GM18951 (cell line): Measurements from ENCODE around the gene VPS35L.

Experiments used
- POLR2A ChIP-seq: IDR thresholded peaks from 4 replicates; pipeline ENCODE4 v1.6.1; 2011; ENCODE audit warnings: mild to moderate bottlenecking; ENCODE audit not compliant: insufficient read length, insufficient read depth; ENCODE audit errors: extremely low read depth
- in situ Hi-C: fragments of 300-500 bp; cut with MboI; formaldehyde crosslinking; loops from one replicate; pipeline ENCODE4 v1.12.0; 2022; ENCODE audit warnings: low sequenced_read_pairs, mixed read lengths, inconsistent platforms; ENCODE audit not compliant: unreplicated experiment

VPS35L gene

DNA sequence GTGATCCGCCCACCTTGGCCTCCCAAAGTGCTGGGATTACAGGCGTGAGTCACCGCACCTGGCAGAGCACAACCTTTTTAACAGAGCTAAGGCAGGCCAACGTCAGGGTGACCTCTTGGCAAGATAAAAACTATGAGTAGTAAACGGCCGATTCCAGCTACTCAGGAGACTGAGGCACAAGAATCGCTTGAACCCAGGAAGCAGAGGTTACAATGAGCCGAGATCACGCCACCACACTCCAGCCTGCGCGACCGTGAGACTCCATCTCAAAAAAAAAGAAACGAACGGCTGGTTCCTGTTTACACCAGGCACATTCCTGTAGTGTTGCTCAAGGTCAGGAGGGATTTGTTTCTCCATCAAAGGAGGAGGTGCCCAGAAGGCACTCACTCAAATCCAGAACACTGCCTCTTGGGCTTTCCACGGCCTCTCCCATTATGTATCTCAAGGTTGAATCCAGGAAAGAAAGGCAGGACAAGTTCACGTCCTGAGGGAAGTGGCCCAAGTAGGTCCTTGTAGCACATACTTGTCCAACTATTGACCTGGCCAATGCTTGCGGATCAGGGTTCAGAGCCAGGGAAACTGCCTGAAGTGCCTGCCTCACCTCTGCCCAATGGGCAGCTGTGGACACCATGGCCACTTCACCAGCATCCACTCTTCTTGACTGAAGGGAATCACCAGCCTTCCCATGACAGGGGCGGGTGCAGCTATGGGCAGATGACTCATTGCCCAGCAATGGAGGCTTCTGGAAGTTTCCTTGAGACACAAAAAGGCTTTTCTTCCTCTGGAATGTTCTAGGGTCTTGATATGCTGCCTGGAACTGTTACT, 149.0 kb downstream of the VPS35L start:
- TF ChIP-seq POLR2A, result no peak
- in situ Hi-C loops, result loop anchor here (25.0 kb wide), 1 partner anchor 183 kb away; the partner anchor contains the start of gene GPRC5B

DNA sequence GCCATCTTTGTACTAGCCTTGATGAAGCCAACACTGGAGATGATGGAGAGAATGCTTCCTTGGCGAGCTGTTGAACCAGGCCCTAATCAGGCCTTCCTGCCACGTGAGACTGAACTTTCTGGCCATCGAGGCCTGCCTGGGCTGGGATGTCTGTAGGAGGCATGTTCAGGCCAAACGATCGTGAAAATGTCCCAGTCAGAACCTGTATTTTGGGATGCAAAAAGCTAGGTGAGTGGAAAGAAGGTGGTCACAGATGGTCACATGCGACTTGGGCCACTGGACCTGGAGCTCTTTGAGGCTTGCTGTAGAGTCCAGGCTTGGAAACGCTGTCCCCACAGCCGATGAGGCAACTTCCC, 149.6 kb downstream of the VPS35L start:
- in situ Hi-C loops, result loop anchor here (25.0 kb wide), 1 partner anchor 182 kb away; the partner anchor contains the start of gene GPRC5B
- no peak for TF ChIP-seq POLR2A

DNA sequence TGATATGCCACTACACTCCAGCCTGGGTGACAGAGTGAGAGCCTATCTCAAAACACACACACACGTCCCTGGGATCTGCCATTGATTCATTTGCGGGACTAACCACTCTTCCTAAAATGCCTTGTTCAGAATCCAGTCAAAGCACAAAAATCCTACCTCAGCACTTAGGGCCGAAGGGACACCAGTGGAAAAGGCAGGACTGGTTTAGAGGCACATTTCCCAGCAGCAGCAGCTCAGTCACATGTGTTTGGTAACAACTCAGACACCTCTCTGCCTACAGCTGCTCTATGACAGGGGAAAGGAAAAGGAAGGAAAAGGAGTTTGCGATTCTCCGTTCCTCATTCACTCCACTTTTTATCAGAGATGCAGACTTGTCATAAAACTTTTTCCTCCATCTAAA, 150.3 kb downstream of the VPS35L start:
- in situ Hi-C loops, result loop anchor here (25.0 kb wide), 1 partner anchor 181 kb away; the partner anchor contains the start of gene GPRC5B
- no peak for TF ChIP-seq POLR2A

DNA sequence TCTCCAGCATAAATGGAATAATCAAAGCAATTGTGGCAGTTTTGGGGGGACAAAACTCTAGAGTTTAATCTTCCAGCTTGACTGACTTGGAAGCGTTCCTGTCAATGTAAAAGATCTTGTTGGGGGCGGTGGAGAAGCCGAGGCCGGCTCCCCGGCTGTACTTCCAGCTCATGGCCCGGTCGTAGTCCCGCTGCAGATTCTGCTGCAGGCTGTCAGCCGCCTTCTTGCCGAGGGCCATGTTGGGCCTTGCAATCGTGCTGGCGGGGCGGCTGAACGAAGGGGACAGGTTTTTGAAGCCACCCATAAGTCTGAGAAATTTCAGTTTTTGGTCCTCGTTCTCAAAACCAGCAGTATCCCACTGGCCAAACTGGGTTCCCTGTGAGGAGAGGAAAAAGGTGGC, 151.3 kb downstream of the VPS35L start:
- in situ Hi-C loops, result loop anchor here (25.0 kb wide), 1 partner anchor 180 kb away; the partner anchor contains the start of gene GPRC5B

DNA sequence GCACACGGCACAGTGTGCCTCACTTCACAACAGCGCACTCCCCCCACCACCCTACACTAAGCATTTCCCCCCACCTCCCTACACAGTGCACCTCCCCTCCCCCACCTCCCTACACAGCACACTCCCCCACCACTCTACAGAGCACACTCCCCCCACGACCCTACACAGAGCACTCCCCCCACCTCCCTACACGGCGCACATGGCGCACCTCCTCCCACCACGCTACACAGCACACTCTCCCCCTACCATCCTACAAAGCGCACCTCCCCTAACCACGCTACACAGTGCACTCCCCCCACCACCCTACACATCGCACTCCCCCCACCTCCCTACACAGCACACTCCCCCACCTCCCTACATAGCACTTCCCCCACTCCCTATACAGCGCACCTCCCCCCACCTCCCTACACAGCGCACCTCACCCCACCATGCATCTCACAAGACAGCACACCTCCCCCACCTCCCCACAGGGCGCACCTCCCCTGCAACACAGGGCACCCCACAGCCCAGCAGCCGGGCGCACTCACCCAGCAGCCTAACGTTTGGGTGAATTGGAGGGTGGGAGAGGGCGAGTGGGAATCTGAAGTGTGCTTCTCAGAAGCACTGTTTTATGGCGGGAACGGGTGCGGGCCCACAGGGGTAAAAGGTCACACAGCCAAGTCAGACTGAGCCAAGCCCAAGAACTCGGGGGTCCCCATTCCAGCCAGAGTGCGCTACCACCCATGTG, 152.2 kb downstream of the VPS35L start:
- in situ Hi-C loops, result loop anchor here (25.0 kb wide), 1 partner anchor 180 kb away; the partner anchor contains the start of gene GPRC5B
- TF ChIP-seq POLR2A, result no peak

More for the DNA sequence above, 151.3 kb downstream of the VPS35L start:
- TF ChIP-seq POLR2A, result no peak

DNA sequence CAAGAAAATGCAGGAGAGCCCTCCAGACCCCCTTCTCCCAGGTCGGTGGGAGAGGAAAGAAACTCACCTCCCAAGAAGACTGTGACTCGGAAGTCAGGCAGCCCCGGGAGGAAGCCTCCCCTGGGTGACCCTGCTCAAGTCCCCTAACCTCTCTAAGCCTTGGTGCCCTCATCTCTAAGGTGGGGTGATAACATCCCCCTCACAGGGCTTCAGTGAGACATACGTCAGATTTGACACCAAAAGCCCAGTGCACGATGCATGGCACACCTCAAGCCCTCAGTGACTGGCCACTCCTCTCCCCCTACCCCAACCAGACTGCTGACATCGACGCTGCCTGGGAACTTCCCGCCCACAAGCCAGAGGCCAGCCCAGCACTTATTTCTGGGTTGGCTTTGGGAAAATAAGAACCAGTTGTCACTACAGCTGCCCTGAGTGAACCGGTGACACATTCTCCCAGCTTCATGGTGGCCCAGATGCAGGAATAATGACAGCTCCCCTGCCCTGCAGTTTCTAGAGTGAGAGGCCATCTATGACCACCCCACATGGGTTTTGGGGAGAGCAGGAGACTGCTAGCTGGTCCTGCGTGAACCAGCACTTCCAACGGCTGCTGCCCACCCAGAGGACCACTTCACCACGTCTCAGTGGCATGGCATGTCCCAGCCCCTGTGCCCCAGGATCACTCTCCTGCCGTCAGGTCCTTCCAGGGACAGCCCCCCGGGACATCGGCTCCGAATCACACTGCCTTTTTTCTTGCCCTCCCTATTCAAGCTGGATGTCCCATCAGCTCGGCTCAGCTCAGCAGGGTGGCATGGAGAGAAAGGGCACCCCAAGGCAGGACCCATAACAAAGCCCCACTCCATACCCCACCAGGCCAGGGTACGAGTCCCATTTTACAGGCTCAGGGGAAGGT, 153.0 kb downstream of the VPS35L start:
- in situ Hi-C loops, result loop anchor here (25.0 kb wide), 1 partner anchor 179 kb away; the partner anchor contains the start of gene GPRC5B
- TF ChIP-seq POLR2A, result no peak

DNA sequence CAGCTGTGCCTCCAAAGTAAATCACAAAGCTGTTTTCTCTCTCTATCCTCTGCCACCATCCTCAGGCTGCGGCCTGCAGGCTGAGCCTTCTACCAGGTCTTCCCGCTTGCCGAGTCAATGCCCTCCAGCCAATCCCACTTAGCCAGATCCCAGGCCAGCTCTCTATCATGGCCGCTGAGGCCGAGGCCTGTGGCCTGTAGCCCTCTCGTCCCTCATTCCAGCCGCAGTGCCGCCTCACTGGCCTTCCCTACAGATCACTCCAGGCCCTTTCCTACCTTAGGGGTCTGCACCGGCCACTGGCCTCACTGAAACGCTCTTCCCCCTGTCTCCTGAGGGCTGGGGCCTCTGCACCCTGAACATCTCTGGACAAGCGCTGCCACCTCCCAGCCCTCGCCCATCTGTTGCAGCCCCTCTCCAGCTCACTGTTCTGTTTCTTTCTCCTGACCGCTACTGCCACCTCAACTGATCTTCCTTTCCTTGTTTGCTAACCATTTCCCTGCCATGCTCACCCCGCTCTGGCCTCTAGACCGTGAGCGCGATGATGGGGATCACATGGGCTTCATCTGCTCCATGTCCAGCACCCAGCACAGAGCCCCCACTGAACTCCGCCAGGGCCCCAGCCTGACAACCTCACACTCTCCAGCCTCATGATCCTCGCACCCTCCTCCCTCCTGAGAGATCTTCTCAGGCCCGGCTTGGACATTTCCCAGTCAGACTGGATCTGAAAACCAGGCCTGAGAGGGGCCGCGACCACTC, 154.1 kb downstream of the VPS35L start:
- in situ Hi-C loops, result loop anchor here (25.0 kb wide), 1 partner anchor 178 kb away; the partner anchor contains the start of gene GPRC5B
- no peak for TF ChIP-seq POLR2A

DNA sequence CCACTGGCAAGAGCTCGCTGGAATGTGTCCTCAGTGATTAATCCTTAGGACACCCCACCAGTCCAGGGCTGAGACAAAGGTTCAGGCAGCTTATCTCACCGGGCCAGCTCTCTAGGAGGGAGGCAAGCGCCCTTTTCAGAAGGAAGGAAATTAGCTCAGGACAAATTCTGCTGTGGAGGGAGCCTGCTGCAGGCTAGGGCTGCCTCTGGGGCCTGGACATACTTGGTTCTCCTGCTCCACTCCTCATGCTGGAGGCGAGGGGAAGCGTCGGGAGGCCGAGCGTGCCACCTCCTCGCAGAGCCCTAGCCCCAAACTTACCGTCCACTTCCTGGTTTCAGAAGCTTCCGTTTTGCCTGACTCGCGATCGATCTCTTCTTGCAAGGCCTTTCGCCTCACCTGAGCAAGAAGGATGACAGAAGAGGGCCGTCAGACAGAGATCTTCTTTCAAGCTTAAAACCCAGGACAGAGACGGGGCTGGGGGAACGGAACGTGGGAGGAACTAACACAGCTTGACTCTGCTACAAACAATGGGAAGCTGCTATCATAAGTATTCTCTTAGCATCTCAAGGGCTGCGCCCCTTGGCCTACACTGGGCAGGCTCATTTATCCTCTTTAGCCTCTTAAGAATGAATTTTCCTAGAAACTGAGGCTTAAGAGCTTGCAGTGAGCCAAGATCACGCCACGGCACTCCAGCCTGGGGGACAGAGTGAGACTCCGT, 154.8 kb downstream of the VPS35L start:
- in situ Hi-C loops, result loop anchor here (25.0 kb wide), 1 partner anchor 177 kb away; the partner anchor contains the start of gene GPRC5B
- TF ChIP-seq POLR2A, result no peak

DNA sequence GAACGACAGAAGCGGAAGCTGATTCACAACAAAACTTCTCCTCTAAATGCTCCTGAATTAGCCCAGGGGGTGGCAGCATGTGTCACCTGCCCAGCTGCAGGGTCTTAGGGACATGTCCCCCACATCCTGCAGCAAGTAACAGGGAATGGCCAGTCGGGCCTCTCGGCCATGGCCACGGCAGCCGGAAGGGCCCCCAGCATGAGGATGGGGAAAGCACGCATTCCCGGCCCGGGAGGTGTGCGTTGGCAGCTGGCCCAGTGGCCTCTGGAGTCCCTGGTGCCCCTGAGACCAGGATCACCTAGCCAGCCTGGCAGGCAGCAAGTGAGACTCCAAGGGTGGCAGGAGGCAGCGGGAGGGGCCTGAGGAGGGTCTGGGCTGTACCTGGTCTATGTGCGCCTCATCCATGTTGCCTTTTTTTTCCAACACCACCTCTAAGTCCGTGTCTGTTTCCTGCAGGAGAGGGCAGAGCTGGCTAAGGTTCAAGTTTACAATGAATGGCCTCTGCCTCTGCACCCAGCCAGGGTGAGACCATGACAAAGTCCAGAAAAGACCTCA, 155.6 kb downstream of the VPS35L start:
- TF ChIP-seq POLR2A, result no peak
- in situ Hi-C loops, result loop anchor here (25.0 kb wide), 1 partner anchor 176 kb away; the partner anchor contains the start of gene GPRC5B

DNA sequence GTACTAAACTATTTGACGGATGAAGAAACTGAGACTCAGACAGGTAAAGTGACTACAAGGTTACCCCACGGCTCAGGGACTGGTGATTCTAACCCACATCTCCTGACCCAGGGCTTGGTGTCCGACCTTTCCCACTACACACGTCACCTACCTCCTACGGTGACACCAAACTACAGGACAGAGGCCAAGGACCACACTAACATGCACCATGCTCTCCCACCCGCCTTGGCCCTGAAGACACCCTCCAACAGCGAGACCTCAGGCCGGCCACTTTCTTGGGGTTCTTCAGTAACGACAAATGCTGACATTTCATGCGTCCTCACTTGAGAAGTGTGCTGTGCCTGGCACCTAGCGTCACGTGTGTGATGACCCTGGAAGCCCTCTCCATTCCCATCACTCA, 156.1 kb downstream of the VPS35L start:
- in situ Hi-C loops, result loop anchor here (25.0 kb wide), 1 partner anchor 176 kb away; the partner anchor contains the start of gene GPRC5B
- no peak for TF ChIP-seq POLR2A
